Measurements from ENCODE around the gene KCNQ5.

Gene KCNQ5

GRCh38 chr6:72809746-72810379 lies 188.0 kb downstream of the KCNQ5 start:
- Histone ChIP-seq H3K9me3 (replicated peaks in 1 of 2; ENCODE audit: control insufficient read depth in 2 of 2, insufficient read depth in 1 of 2, low read depth in 1 of 2, low read length in 2 of 2) (no peaks in the 10 kb centered on the region), H3K14ac (ENCODE audit: low read length) (no peak overlapping the region), H2BK15ac (ENCODE audit: low read length) (no peak overlapping the region), H3K4ac (ENCODE audit: low read length) (no peak overlapping the region), H3K4me2 (ENCODE audit: insufficient read depth, low read length, poor library complexity, severe bottlenecking) (no peak overlapping the region), H4K91ac (ENCODE audit: low read depth, low read length, poor library complexity) (no peak overlapping the region), H3K23ac (ENCODE audit: low read depth, low read length, poor library complexity) (no peak overlapping the region), H3K4me1 (ENCODE audit: control insufficient read depth in 2 of 2, insufficient read depth in 1 of 2, low read depth in 1 of 2, low read length in 2 of 2) (peaks cover 0 to 4% of the 10 kb centered on the region in 2 donors), H2AK5ac (ENCODE audit: low read depth, low read length) (no peak overlapping the region), H2AFZ (ENCODE audit: low read length) (no peak overlapping the region), H3K27ac (replicated peaks; ENCODE audit: low read length) (no peak overlapping the region), H3K18ac (ENCODE audit: low read length) (no peak overlapping the region), H2BK5ac (ENCODE audit: low read length) (no peak overlapping the region), H3K79me1 (ENCODE audit: low read depth, low read length) (no peaks in the 10 kb centered on the region), H2BK120ac (ENCODE audit: low read depth, low read length) (no peak overlapping the region), H3K27me3 (ENCODE audit: control insufficient read depth in 3 of 3, insufficient read depth in 3 of 3, low read depth in 1 of 3, low read length in 3 of 3) (no peaks in the 10 kb centered on the region), H3K36me3 (replicated peaks in 1 of 2; ENCODE audit: control insufficient read depth in 2 of 2, insufficient read depth in 2 of 2, low read length in 2 of 2) (no peaks in the 10 kb centered on the region), H3K4me3 (ENCODE audit: low read length in 2 of 2) (no peak overlapping the region), H4K8ac (ENCODE audit: low read depth, low read length) (no peak overlapping the region), H2BK12ac (ENCODE audit: low read length) (no peak overlapping the region), H3K9ac (ENCODE audit: low read depth, low read length, poor library complexity) (no peak overlapping the region)
- no CpG with 5 or more reads among the region's 4 CpGs for WGBS, 2 donors (ENCODE audit: extremely low coverage in 2 of 2, insufficient read length in 2 of 2, insufficient replicate concordance in 1 of 2)
- DNase-seq (ENCODE audit: low spot score) = no peak

GRCh38 chr6:72810571-72811280 lies 188.9 kb downstream of the KCNQ5 start:
- no CpG with 5 or more reads among the region's 4 CpGs for WGBS, 2 donors (ENCODE audit: extremely low coverage in 2 of 2, insufficient read length in 2 of 2, insufficient replicate concordance in 1 of 2)
- H3K4me1 ChIP-seq (ENCODE audit: control insufficient read depth in 2 of 2, insufficient read depth in 1 of 2, low read depth in 1 of 2, low read length in 2 of 2) = peaks cover 0 to 4% of the 10 kb centered on the region in 2 donors
- H4K8ac ChIP-seq (ENCODE audit: low read depth, low read length) = no peak overlapping the region
- no peaks in the 10 kb centered on the region for H3K79me1 ChIP-seq (ENCODE audit: low read depth, low read length)
- H4K91ac ChIP-seq (ENCODE audit: low read depth, low read length, poor library complexity) = no peak overlapping the region
- no peak overlapping the region for H2BK120ac ChIP-seq (ENCODE audit: low read depth, low read length)
- no peak overlapping the region for H3K4me2 ChIP-seq (ENCODE audit: insufficient read depth, low read length, poor library complexity, severe bottlenecking)
- no peak overlapping the region for H2BK12ac ChIP-seq (ENCODE audit: low read length)
- H3K23ac ChIP-seq (ENCODE audit: low read depth, low read length, poor library complexity) = no peak overlapping the region
- no peak overlapping the region for H3K4ac ChIP-seq (ENCODE audit: low read length)
- H3K27me3 ChIP-seq (ENCODE audit: control insufficient read depth in 3 of 3, insufficient read depth in 3 of 3, low read depth in 1 of 3, low read length in 3 of 3) = no peaks in the 10 kb centered on the region
- H3K27ac ChIP-seq (replicated peaks; ENCODE audit: low read length) = no peak overlapping the region
- no peak overlapping the region for H3K14ac ChIP-seq (ENCODE audit: low read length)
- H2AK5ac ChIP-seq (ENCODE audit: low read depth, low read length) = no peak overlapping the region
- no peak overlapping the region for H3K18ac ChIP-seq (ENCODE audit: low read length)
- no peak overlapping the region for H3K9ac ChIP-seq (ENCODE audit: low read depth, low read length, poor library complexity)
- no peak overlapping the region for H2BK5ac ChIP-seq (ENCODE audit: low read length)
- H2AFZ ChIP-seq (ENCODE audit: low read length) = no peak overlapping the region
- H3K36me3 ChIP-seq (replicated peaks in 1 of 2; ENCODE audit: control insufficient read depth in 2 of 2, insufficient read depth in 2 of 2, low read length in 2 of 2) = no peaks in the 10 kb centered on the region
- no peak overlapping the region for H2BK15ac ChIP-seq (ENCODE audit: low read length)
- no peak for DNase-seq (ENCODE audit: low spot score)
- no peaks in the 10 kb centered on the region for H3K9me3 ChIP-seq (replicated peaks in 1 of 2; ENCODE audit: control insufficient read depth in 2 of 2, insufficient read depth in 1 of 2, low read depth in 1 of 2, low read length in 2 of 2)
- H3K4me3 ChIP-seq (ENCODE audit: low read length in 2 of 2) = no peak overlapping the region

DNA sequence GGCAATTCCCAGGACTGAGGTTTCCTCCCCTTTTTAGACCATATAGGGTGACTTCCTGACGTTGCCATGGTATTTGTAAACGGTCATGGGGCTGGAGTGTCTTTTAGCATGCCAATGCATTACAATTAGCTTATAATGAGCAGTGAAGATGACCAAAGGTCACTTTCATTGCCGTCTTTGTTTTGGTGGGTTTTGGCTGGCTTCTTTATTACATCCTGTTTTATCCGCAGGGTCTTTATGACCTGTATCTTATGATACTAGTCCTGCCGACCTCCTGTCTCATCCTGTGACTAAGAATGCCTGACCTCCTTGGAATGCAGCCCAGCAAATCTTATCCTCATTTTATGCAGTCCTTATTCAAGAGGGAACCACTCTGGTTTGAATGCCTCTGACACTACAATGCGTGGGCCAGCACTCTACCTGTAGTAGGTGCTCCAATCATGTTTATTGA lies 190.1 kb downstream of the KCNQ5 start:
- Histone ChIP-seq H2AK5ac (ENCODE audit: low read depth, low read length) (no peak overlapping the region), H3K27ac (replicated peaks; ENCODE audit: low read length) (no peak overlapping the region), H2AFZ (ENCODE audit: low read length) (peak overlapping the region; percentile 40), H2BK12ac (ENCODE audit: low read length) (no peak overlapping the region), H3K4me1 (ENCODE audit: control insufficient read depth in 2 of 2, insufficient read depth in 1 of 2, low read depth in 1 of 2, low read length in 2 of 2) (peaks cover 0 to 4% of the 10 kb centered on the region in 2 donors), H4K91ac (ENCODE audit: low read depth, low read length, poor library complexity) (no peak overlapping the region), H4K8ac (ENCODE audit: low read depth, low read length) (no peak overlapping the region), H3K79me1 (ENCODE audit: low read depth, low read length) (no peaks in the 10 kb centered on the region), H3K23ac (ENCODE audit: low read depth, low read length, poor library complexity) (no peak overlapping the region), H3K9ac (ENCODE audit: low read depth, low read length, poor library complexity) (no peak overlapping the region), H3K9me3 (replicated peaks in 1 of 2; ENCODE audit: control insufficient read depth in 2 of 2, insufficient read depth in 1 of 2, low read depth in 1 of 2, low read length in 2 of 2) (no peaks in the 10 kb centered on the region), H3K14ac (ENCODE audit: low read length) (no peak overlapping the region), H2BK15ac (ENCODE audit: low read length) (no peak overlapping the region), H3K4ac (ENCODE audit: low read length) (no peak overlapping the region), H3K4me3 (ENCODE audit: low read length in 2 of 2) (no peak overlapping the region), H3K18ac (ENCODE audit: low read length) (no peak overlapping the region), H3K36me3 (replicated peaks in 1 of 2; ENCODE audit: control insufficient read depth in 2 of 2, insufficient read depth in 2 of 2, low read length in 2 of 2) (no peaks in the 10 kb centered on the region), H2BK5ac (ENCODE audit: low read length) (no peak overlapping the region), H2BK120ac (ENCODE audit: low read depth, low read length) (no peak overlapping the region), H3K4me2 (ENCODE audit: insufficient read depth, low read length, poor library complexity, severe bottlenecking) (no peak overlapping the region), H3K27me3 (ENCODE audit: control insufficient read depth in 3 of 3, insufficient read depth in 3 of 3, low read depth in 1 of 3, low read length in 3 of 3) (no peaks in the 10 kb centered on the region)
- no CpG with 5 or more reads among the region's 6 CpGs for WGBS, 2 donors (ENCODE audit: extremely low coverage in 2 of 2, insufficient read length in 2 of 2, insufficient replicate concordance in 1 of 2)
- DNase-seq (ENCODE audit: low spot score) = no peak

GRCh38 chr6:72813807-72814596 lies 192.1 kb downstream of the KCNQ5 start:
- no peak overlapping the region for H4K91ac ChIP-seq (ENCODE audit: low read depth, low read length, poor library complexity)
- no peak overlapping the region for H2AFZ ChIP-seq (ENCODE audit: low read length)
- no peak overlapping the region for H2BK5ac ChIP-seq (ENCODE audit: low read length)
- H4K8ac ChIP-seq (ENCODE audit: low read depth, low read length) = no peak overlapping the region
- H3K23ac ChIP-seq (ENCODE audit: low read depth, low read length, poor library complexity) = no peak overlapping the region
- H3K14ac ChIP-seq (ENCODE audit: low read length) = no peak overlapping the region
- H2BK120ac ChIP-seq (ENCODE audit: low read depth, low read length) = no peak overlapping the region
- H3K4me1 ChIP-seq (ENCODE audit: control insufficient read depth in 2 of 2, insufficient read depth in 1 of 2, low read depth in 1 of 2, low read length in 2 of 2) = peaks cover 0 to 4% of the 10 kb centered on the region in 2 donors
- no peaks in the 10 kb centered on the region for H3K9me3 ChIP-seq (replicated peaks in 1 of 2; ENCODE audit: control insufficient read depth in 2 of 2, insufficient read depth in 1 of 2, low read depth in 1 of 2, low read length in 2 of 2)
- H2AK5ac ChIP-seq (ENCODE audit: low read depth, low read length) = no peak overlapping the region
- no peak for DNase-seq (ENCODE audit: low spot score)
- no peak overlapping the region for H3K4ac ChIP-seq (ENCODE audit: low read length)
- H3K79me1 ChIP-seq (ENCODE audit: low read depth, low read length) = no peaks in the 10 kb centered on the region
- WGBS, 2 donors (ENCODE audit: extremely low coverage in 2 of 2, insufficient read length in 2 of 2, insufficient replicate concordance in 1 of 2) = no CpG with 5 or more reads among the region's 7 CpGs
- H3K4me3 ChIP-seq (ENCODE audit: low read length in 2 of 2) = no peak overlapping the region
- H3K36me3 ChIP-seq (replicated peaks in 1 of 2; ENCODE audit: control insufficient read depth in 2 of 2, insufficient read depth in 2 of 2, low read length in 2 of 2) = no peaks in the 10 kb centered on the region
- H3K18ac ChIP-seq (ENCODE audit: low read length) = no peak overlapping the region
- no peak overlapping the region for H2BK15ac ChIP-seq (ENCODE audit: low read length)
- H3K9ac ChIP-seq (ENCODE audit: low read depth, low read length, poor library complexity) = no peak overlapping the region
- no peak overlapping the region for H2BK12ac ChIP-seq (ENCODE audit: low read length)
- no peak overlapping the region for H3K27ac ChIP-seq (replicated peaks; ENCODE audit: low read length)
- no peak overlapping the region for H3K4me2 ChIP-seq (ENCODE audit: insufficient read depth, low read length, poor library complexity, severe bottlenecking)
- no peaks in the 10 kb centered on the region for H3K27me3 ChIP-seq (ENCODE audit: control insufficient read depth in 3 of 3, insufficient read depth in 3 of 3, low read depth in 1 of 3, low read length in 3 of 3)
